ENCODE data around the gene HS2ST1.
"Not testable (repeated sequence)": the region's sequence is repeated elsewhere in the genome, so short reads cannot be mapped to it uniquely, and the experiment has no call there.

Gene HS2ST1

DNA sequence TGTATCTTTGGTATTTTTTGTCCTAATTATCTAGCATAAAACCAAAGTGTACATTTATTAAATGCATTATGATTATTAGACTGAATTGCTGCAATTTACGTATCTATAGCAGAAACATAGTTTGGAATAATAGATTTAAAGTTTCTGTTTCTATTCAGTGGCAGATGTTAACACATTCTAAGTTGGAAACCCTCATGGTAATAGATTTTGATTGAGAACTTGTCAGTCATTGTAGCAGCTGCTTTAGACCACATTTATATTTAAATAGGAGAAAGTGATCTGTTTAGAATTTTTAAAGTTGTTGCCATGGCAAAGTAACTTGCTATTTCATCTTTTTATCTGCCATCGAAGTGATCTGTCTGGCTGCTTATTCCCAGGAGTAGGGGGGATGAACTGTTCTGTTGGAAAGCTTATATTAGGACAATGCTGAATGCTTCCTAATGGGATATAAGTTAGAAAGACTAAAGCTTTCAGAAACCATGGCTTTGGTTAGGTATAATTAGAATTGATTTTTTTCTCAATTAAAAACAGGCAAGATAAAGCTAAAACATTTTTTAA lies 61.6 kb downstream of the HS2ST1 start:
- Histone ChIP-seq H3K27ac (replicated peaks) (no peak overlapping the region), H3K4me3 (replicated peaks; ENCODE audit: insufficient read depth, low read length) (no peak overlapping the region), H3K27me3 (ENCODE audit: insufficient read depth, poor library complexity, severe bottlenecking) (no peaks in the 10 kb centered on the region)
- no peak for DNase-seq (ENCODE audit: low read depth in 1 of 2, low spot score in 1 of 2)
- TF ChIP-seq, protein P1, sequence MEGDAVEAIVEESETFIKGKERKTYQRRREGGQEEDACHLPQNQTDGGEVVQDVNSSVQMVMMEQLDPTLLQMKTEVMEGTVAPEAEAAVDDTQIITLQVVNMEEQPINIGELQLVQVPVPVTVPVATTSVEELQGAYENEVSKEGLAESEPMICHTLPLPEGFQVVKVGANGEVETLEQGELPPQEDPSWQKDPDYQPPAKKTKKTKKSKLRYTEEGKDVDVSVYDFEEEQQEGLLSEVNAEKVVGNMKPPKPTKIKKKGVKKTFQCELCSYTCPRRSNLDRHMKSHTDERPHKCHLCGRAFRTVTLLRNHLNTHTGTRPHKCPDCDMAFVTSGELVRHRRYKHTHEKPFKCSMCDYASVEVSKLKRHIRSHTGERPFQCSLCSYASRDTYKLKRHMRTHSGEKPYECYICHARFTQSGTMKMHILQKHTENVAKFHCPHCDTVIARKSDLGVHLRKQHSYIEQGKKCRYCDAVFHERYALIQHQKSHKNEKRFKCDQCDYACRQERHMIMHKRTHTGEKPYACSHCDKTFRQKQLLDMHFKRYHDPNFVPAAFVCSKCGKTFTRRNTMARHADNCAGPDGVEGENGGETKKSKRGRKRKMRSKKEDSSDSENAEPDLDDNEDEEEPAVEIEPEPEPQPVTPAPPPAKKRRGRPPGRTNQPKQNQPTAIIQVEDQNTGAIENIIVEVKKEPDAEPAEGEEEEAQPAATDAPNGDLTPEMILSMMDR (IDR thresholded peaks at IDR 0.05; ENCODE audit: insufficient read depth, low read length), result no peak
- TF ChIP-seq GABPA (IDR thresholded peaks at IDR 0.05; ENCODE audit: low read depth) (no peak), REST (IDR thresholded peaks at IDR 0.05; ENCODE audit: insufficient replicate concordance, low read depth) (no peak), POLR2AphosphoS5 (IDR thresholded peaks at IDR 0.05; ENCODE audit: low read depth) (no peak), SPI1 (IDR thresholded peaks at IDR 0.05; ENCODE audit: borderline replicate concordance, low read depth) (no peak)

- Histone ChIP-seq H3K27me3 (ENCODE audit: insufficient read depth, poor library complexity, severe bottlenecking) (no peaks in the 10 kb centered on the region), H3K4me3 (replicated peaks; ENCODE audit: insufficient read depth, low read length) (no peak overlapping the region), H3K27ac (replicated peaks) (no peak overlapping the region)
- TF ChIP-seq REST (IDR thresholded peaks at IDR 0.05; ENCODE audit: insufficient replicate concordance, low read depth) (no peak), GABPA (IDR thresholded peaks at IDR 0.05; ENCODE audit: low read depth) (no peak), POLR2AphosphoS5 (IDR thresholded peaks at IDR 0.05; ENCODE audit: low read depth) (no peak), SPI1 (IDR thresholded peaks at IDR 0.05; ENCODE audit: borderline replicate concordance, low read depth) (no peak)
- no peak for DNase-seq (ENCODE audit: low read depth in 1 of 2, low spot score in 1 of 2)
Measured at GRCh38 chr1:86976664-86977063, 62.2 kb downstream of the HS2ST1 start.

- no peaks in the 10 kb centered on the region for H3K27me3 ChIP-seq (ENCODE audit: insufficient read depth, poor library complexity, severe bottlenecking)
- H3K27ac ChIP-seq (replicated peaks), result no peak overlapping the region
- TF ChIP-seq SPI1 (IDR thresholded peaks at IDR 0.05; ENCODE audit: borderline replicate concordance, low read depth), result no peak
- no peak for TF ChIP-seq POLR2AphosphoS5 (IDR thresholded peaks at IDR 0.05; ENCODE audit: low read depth)
- TF ChIP-seq, protein P1 (IDR thresholded peaks at IDR 0.05; ENCODE audit: insufficient read depth, low read length), result no peak
- no peak for TF ChIP-seq GABPA (IDR thresholded peaks at IDR 0.05; ENCODE audit: low read depth)
- TF ChIP-seq REST (IDR thresholded peaks at IDR 0.05; ENCODE audit: insufficient replicate concordance, low read depth), result no peak
- no peak for DNase-seq (ENCODE audit: low read depth in 1 of 2, low spot score in 1 of 2)
- H3K4me3 ChIP-seq (replicated peaks; ENCODE audit: insufficient read depth, low read length), result no peak overlapping the region
Measured at GRCh38 chr1:86981482-86982213, 67.2 kb downstream of the HS2ST1 start.

DNA sequence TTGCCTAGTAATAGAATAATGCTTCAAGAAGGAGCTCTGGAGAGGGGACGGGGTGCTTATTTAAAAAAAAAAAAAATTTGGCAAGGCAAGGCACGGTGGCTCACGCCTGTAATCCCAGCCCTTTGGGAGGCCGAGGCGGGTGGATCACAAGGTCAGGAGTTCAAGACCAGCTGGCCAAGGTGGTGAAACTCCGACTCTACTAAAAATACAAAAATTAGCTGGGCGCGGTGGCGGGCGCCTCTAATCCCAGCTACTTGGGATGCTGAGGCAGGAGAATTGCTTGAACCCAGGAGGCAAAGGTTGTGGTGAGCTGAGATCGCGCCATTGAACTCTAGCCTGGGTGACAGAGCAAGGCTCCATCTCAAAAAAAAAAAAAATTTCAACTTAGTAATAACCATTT lies 69.2 kb downstream of the HS2ST1 start:
- not testable (repeated sequence) for H3K27ac ChIP-seq (replicated peaks)

More for the DNA sequence above, 69.2 kb downstream of the HS2ST1 start:
- H3K27me3 ChIP-seq (ENCODE audit: insufficient read depth, poor library complexity, severe bottlenecking); H3K4me3 ChIP-seq (replicated peaks; ENCODE audit: insufficient read depth, low read length); DNase-seq (ENCODE audit: low read depth in 1 of 2, low spot score in 1 of 2): not testable (repeated sequence)

All from HL-60 (cell line).